GM18520 (cell line): ENCODE results near the gene VWA3B.
"Not testable (repeated sequence)": the region's sequence is repeated elsewhere in the genome, so short reads cannot be mapped to it uniquely, and the experiment has no call there.

Source experiments
- ATAC-seq: cut with Tn5 transposase; IDR thresholded peaks from one replicate; pipeline ENCODE4 v1.9.1; 2021; ENCODE audit not compliant: unreplicated experiment

The VWA3B gene

GRCh38 chr2:98242003-98242402 lies 155.0 kb downstream of the VWA3B start:
- no peak for ATAC-seq

GRCh38 chr2:98245491-98245890 lies 158.5 kb downstream of the VWA3B start:
- ATAC-seq: no peak

- no peak for ATAC-seq
Measured at GRCh38 chr2:98247383-98247782, 160.4 kb downstream of the VWA3B start.

- ATAC-seq: no peak
Measured at GRCh38 chr2:98252038-98252773, 165.2 kb downstream of the VWA3B start.

- ATAC-seq: no peak
Measured at GRCh38 chr2:98253461-98254070, 166.6 kb downstream of the VWA3B start.

GRCh38 chr2:98254504-98255059 lies 167.6 kb downstream of the VWA3B start:
- no peak for ATAC-seq

GRCh38 chr2:98258906-98259305 lies 171.9 kb downstream of the VWA3B start:
- no peak for ATAC-seq

GRCh38 chr2:98263362-98263761 lies 176.4 kb downstream of the VWA3B start:
- no peak for ATAC-seq

- ATAC-seq: not testable (repeated sequence)
Measured at GRCh38 chr2:98268225-98268624, 181.3 kb downstream of the VWA3B start.

GRCh38 chr2:98269274-98269673 lies 182.3 kb downstream of the VWA3B start:
- ATAC-seq: no peak

GRCh38 chr2:98269830-98270229 lies 182.9 kb downstream of the VWA3B start:
- ATAC-seq: no peak

GRCh38 chr2:98277162-98277859 lies 190.3 kb downstream of the VWA3B start:
- no peak for ATAC-seq

- ATAC-seq: no peak
Measured at GRCh38 chr2:98278074-98278473, 191.1 kb downstream of the VWA3B start.

GRCh38 chr2:98280376-98281102 lies 193.6 kb downstream of the VWA3B start:
- ATAC-seq: no peak

GRCh38 chr2:98281607-98282006 lies 194.6 kb downstream of the VWA3B start:
- ATAC-seq: no peak

- no peak for ATAC-seq
Measured at GRCh38 chr2:98282109-98282508, 195.1 kb downstream of the VWA3B start.

GRCh38 chr2:98293030-98293429 lies 206.1 kb downstream of the VWA3B start:
- no peak for ATAC-seq

- ATAC-seq: no peak
Measured at GRCh38 chr2:98293931-98294687, 207.1 kb downstream of the VWA3B start.

- ATAC-seq: no peak
Measured at GRCh38 chr2:98294711-98295110, 207.7 kb downstream of the VWA3B start.

GRCh38 chr2:98295275-98295674 lies 208.3 kb downstream of the VWA3B start:
- ATAC-seq: no peak
